Large intestine (tissue), 3 donors: ENCODE measurements around the gene SEC11A. TPM values are rescaled to one million over a fixed set of nuclear protein-coding genes. Genes with fewer than 3 reads are reported as not detected.
"Not testable (repeated sequence)": the region's sequence is repeated elsewhere in the genome, so short reads cannot be mapped to it uniquely, and the experiment has no call there.

Experiments used
- DNase-seq, 2 donors: peaks; one replicate each; pipeline versions ENCODE4 v3.0.0 to v3.0.0-alpha.2; 2013
- H3K27ac ChIP-seq: one replicate; pipeline ENCODE4 v1.5.1; 2013; ENCODE audit warnings: low read length
- H3K27me3 ChIP-seq: 2 replicates; pipeline ENCODE4 v1.6.1; 2013; ENCODE audit warnings: low read length; ENCODE audit not compliant: control insufficient read depth, insufficient read depth
- H3K36me3 ChIP-seq: 2 replicates; pipeline ENCODE4 v1.6.1; 2013; ENCODE audit warnings: low read length; ENCODE audit not compliant: control insufficient read depth, insufficient read depth
- H3K4me1 ChIP-seq: one replicate; pipeline ENCODE4 v1.6.1; 2013; ENCODE audit warnings: low read length; ENCODE audit not compliant: control insufficient read depth, insufficient read depth
- H3K4me3 ChIP-seq: one replicate; pipeline ENCODE4 v1.5.1; 2013; ENCODE audit warnings: low read length
- H3K9me3 ChIP-seq: one replicate; pipeline ENCODE4 v1.6.1; 2013; ENCODE audit warnings: mild to moderate bottlenecking, low read depth, low read length, moderate library complexity; ENCODE audit not compliant: control insufficient read depth
- WGBS: methylation state at CpG from one replicate; pipeline ENCODE4 v1.1.5; 2013; ENCODE audit warnings: low lambda C conversion rate; ENCODE audit not compliant: insufficient coverage; 5-methylcytosine and 5-hydroxymethylcytosine counted together
- polyA plus RNA-seq: library from polyadenylated mRNA; unstranded; fragments of 120-200 nt; gene quantifications from one replicate; pipeline ENCODE4 v1.2.1, GENCODE V29; 2013

SEC11A gene
- polyA plus RNA-seq, 1 donor = 156 TPM

- H3K27ac ChIP-seq = peak overlapping the region; percentile 81
- WGBS = no CpG with 5 or more reads among the region's 2 CpGs
- peaks cover 17% of the 10 kb centered on the region for H3K4me1 ChIP-seq
- no peaks in the 10 kb centered on the region for H3K36me3 ChIP-seq
- no peaks in the 10 kb centered on the region for H3K27me3 ChIP-seq
- no peaks in the 10 kb centered on the region for H3K9me3 ChIP-seq
- DNase-seq = peak; percentile 93 to 97
- no peak overlapping the region for H3K4me3 ChIP-seq
Measured at GRCh38 chr15:84741121-84741520, 25.2 kb upstream of the SEC11A start.

DNA sequence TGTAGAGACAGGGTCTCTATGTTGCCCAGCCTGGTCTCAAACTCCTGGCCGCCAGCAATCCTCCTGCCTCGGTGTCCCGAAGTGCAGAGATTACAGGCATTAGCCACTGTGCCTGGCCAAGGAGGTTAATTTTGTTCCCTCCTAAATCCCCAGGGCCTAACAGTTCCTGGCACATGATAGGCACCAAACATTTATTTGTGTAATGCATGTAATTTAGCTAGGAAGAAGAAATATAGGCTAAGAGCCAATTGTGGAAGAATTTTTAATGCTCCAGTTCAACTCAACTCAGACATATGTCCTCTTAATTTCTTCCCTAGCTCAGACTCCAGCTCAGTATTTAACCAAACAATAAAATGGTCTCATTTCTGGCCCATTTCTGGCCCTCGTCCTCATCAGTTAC, 24.8 kb upstream of the SEC11A start:
- peak overlapping the region; percentile 81 for H3K27ac ChIP-seq
- H3K27me3 ChIP-seq = no peaks in the 10 kb centered on the region
- no peaks in the 10 kb centered on the region for H3K9me3 ChIP-seq
- no peak overlapping the region for H3K4me3 ChIP-seq
- peaks cover 15% of the 10 kb centered on the region for H3K4me1 ChIP-seq
- no CpG with 5 or more reads among the region's 4 CpGs for WGBS
- H3K36me3 ChIP-seq = no peaks in the 10 kb centered on the region
- DNase-seq = no peak

DNA sequence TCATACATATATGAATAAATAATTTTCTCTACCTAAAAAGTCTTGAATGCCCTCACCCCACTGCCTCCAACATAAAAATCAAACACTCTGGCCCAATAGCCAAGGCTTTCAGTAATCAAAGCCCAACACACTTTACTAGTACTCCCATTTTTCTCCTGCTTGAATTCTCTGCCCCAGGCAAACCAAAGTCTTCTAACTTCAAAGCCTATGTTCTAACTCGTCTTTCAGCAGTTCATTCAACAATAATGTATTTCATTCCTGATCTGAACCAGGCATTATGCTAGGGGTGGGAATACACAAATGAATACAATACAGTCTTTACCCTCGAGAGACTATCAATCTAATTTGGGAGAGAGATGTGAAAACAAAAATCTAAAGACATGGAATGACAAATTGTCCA, 21.1 kb upstream of the SEC11A start:
- DNase-seq = no peak
- peaks cover 32% of the 10 kb centered on the region for H3K4me1 ChIP-seq
- no peak overlapping the region for H3K4me3 ChIP-seq
- no peaks in the 10 kb centered on the region for H3K27me3 ChIP-seq
- WGBS = 86% methylated on average over 1 of the region's 2 CpGs
- no peaks in the 10 kb centered on the region for H3K36me3 ChIP-seq
- no peaks in the 10 kb centered on the region for H3K9me3 ChIP-seq
- no peak overlapping the region for H3K27ac ChIP-seq

DNA sequence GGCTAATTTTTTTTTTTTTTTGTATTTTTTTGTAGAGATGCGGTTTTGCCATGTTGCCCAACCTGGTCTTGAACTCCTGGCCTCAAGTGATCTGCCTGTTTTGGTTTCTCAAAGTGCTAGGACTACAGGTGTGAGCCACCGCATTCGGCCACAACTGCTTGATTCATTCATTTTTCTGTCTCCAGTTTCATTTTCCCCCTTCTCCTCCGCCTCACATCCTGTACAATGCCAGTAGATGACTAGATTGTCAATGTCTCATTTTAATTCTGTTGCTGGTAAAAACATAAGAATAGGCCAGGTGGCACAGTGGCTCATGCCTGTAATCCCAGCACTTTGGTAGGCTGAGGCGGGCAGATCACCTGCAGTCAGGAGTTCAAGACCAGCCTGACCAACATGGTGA, 20.4 kb upstream of the SEC11A start:
- H3K36me3 ChIP-seq = no peaks in the 10 kb centered on the region
- H3K9me3 ChIP-seq = no peaks in the 10 kb centered on the region
- H3K4me1 ChIP-seq = peaks cover 29% of the 10 kb centered on the region
- WGBS = 100% methylated on average over 1 of the region's 5 CpGs
- H3K4me3 ChIP-seq = no peak overlapping the region
- no peaks in the 10 kb centered on the region for H3K27me3 ChIP-seq
- no peak for DNase-seq
- no peak overlapping the region for H3K27ac ChIP-seq

GRCh38 chr15:84735480-84736061, 19.6 kb upstream of the SEC11A start:
- 33% methylated on average over 1 of the region's 9 CpGs for WGBS
- peak in 1 of 2 donors; percentile 26 for DNase-seq
- H3K9me3 ChIP-seq = not testable (repeated sequence)

GRCh38 chr15:84734794-84735479, 19.0 kb upstream of the SEC11A start:
- Histone ChIP-seq H3K9me3 (no peaks in the 10 kb centered on the region), H3K36me3 (no peaks in the 10 kb centered on the region), H3K27me3 (no peaks in the 10 kb centered on the region), H3K4me3 (peak overlapping the region; percentile 23), H3K27ac (peak overlapping the region; percentile 71), H3K4me1 (peaks cover 17% of the 10 kb centered on the region)
- 6% methylated on average over 3 of the region's 7 CpGs for WGBS
- DNase-seq = peak; percentile 92 to 95

More at GRCh38 chr15:84735480-84736061, 19.6 kb upstream of the SEC11A start:
- H3K4me1 ChIP-seq = peaks cover 23% of the 10 kb centered on the region
- not testable (repeated sequence) for H3K36me3 ChIP-seq, H3K27me3 ChIP-seq
- peak overlapping the region; percentile 23 for H3K4me3 ChIP-seq
- peak overlapping the region; percentile 71 for H3K27ac ChIP-seq

- Histone ChIP-seq H3K9me3 (no peaks in the 10 kb centered on the region), H3K36me3 (no peaks in the 10 kb centered on the region), H3K4me1 (peaks cover 17% of the 10 kb centered on the region), H3K4me3 (no peak overlapping the region), H3K27ac (no peak overlapping the region), H3K27me3 (no peaks in the 10 kb centered on the region)
- no peak for DNase-seq
Measured at GRCh38 chr15:84731774-84732173, 15.8 kb upstream of the SEC11A start.

DNA sequence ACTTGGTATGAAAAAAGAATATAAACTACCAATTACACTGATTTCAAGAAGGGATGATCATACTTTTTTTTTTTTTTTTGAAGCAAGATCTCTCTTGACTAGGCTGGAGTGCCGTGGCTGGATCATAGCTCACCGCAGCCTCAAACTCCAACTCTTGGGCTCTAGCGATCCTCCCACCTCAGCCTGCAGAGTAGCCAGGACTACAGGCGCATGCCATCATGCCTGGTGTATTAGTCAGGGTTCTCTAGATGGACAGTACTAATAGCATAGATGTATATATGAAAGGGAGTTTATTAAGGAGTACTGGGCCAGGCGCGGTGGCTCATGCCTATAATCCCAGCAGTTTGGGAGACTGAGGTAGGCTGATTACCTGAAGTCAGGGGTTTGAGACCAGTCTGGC, 11.5 kb upstream of the SEC11A start:
- no peak for DNase-seq
- Histone ChIP-seq H3K9me3 (no peaks in the 10 kb centered on the region), H3K27ac (no peak overlapping the region), H3K27me3 (no peaks in the 10 kb centered on the region), H3K36me3 (no peaks in the 10 kb centered on the region), H3K4me1 (no peaks in the 10 kb centered on the region), H3K4me3 (no peak overlapping the region)
- WGBS = no CpG with 5 or more reads among the region's 6 CpGs

DNA sequence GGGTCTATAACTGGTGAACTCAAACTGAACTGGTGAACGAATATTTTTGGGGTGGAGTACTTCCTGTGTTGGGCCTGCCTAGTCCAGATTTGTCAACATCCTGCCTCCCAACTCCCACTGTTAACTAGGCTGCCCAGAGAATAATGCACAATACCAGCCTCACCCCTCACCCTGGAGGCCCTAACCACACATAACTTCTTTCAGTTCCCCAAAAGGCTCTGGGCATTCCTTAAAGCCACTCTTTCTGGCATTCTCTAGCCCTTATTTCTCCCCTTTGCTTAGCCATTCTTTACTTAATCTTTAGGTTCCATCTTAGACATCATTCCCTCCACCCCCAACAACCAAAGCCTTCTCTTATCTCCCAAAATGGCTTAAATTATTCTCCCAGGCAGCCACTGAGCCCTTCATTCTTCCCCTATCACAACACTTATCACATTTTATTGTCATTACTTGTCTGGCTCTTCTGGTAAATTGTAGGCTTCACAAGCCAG, 9.1 kb upstream of the SEC11A start:
- no peak overlapping the region for H3K4me3 ChIP-seq
- no peaks in the 10 kb centered on the region for H3K36me3 ChIP-seq
- no CpG with 5 or more reads among the region's 1 CpG for WGBS
- no peaks in the 10 kb centered on the region for H3K27me3 ChIP-seq
- H3K27ac ChIP-seq = no peak overlapping the region
- no peaks in the 10 kb centered on the region for H3K9me3 ChIP-seq
- DNase-seq = no peak
- H3K4me1 ChIP-seq = no peaks in the 10 kb centered on the region

- no peaks in the 10 kb centered on the region for H3K4me1 ChIP-seq
- no CpG with 5 or more reads among the region's 2 CpGs for WGBS
- no peaks in the 10 kb centered on the region for H3K36me3 ChIP-seq
Measured at GRCh38 chr15:84722628-84723027, 6.7 kb upstream of the SEC11A start.

DNA sequence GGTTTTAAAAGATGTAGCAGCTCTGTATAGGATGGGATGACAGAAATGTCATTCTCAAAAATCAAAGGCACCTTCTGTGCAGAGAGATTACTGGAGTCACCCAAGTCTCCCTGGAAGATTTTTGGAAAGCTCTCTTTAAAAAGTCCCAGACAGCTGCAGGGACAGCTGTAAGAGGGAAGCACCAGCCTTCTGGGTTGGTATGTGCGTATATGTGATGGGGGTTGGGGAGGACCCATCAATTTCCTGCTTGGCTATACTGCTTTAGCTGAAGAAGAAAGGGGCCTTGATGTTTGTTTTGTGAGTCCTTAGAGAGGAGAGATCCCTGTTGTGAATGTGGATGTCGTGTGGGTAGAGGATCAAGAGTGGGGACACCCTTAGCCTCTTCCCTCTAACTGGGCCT, 5.4 kb upstream of the SEC11A start:
- no peak for DNase-seq
- WGBS = no CpG with 5 or more reads among the region's 2 CpGs

More at GRCh38 chr15:84722628-84723027, 6.7 kb upstream of the SEC11A start:
- H3K4me3 ChIP-seq = no peak overlapping the region
- H3K9me3 ChIP-seq = no peaks in the 10 kb centered on the region
- H3K27me3 ChIP-seq = no peaks in the 10 kb centered on the region
- H3K27ac ChIP-seq = no peak overlapping the region
- DNase-seq = no peak

More for the DNA sequence above, 5.4 kb upstream of the SEC11A start:
- H3K27me3 ChIP-seq = no peaks in the 10 kb centered on the region
- no peaks in the 10 kb centered on the region for H3K36me3 ChIP-seq
- H3K4me3 ChIP-seq = no peak overlapping the region
- no peaks in the 10 kb centered on the region for H3K4me1 ChIP-seq
- no peaks in the 10 kb centered on the region for H3K9me3 ChIP-seq
- no peak overlapping the region for H3K27ac ChIP-seq
